SK-N-MC (cell line): ENCODE data around the gene APOE.
A peak's percentile ranks its signal among the peaks of the same experiment; 100 is the strongest.

Source experiments
- DNase-seq: peaks from one replicate; pipeline ENCODE4 v3.0.0-alpha.2; 2011; ENCODE audit warnings: low read depth, low spot score
- H3K27ac ChIP-seq: fragments of 200-600 bp; sonication (generic); 2 replicates; pipeline ENCODE4 v1.5.1; 2016; ENCODE audit warnings: mixed run types
- H3K36me3 ChIP-seq: fragments of 200-600 bp; sonication (generic); 2 replicates; pipeline ENCODE4 v1.6.1; 2017; ENCODE audit warnings: antibody characterized with exemption, low read length, mixed read lengths; ENCODE audit not compliant: insufficient read depth
- H3K4me3 ChIP-seq: fragments of 200-600 bp; sonication (generic); 2 replicates; pipeline ENCODE4 v1.5.1; 2016
- H3K9ac ChIP-seq: fragments of 200-600 bp; sonication (generic); 2 replicates; pipeline ENCODE4 v1.8.0; 2017; ENCODE audit warnings: mixed run types, mixed read lengths; ENCODE audit not compliant: insufficient read length
- H3K9me3 ChIP-seq: fragments of 200-600 bp; sonication (generic); 2 replicates; pipeline ENCODE4 v1.6.1; 2017; ENCODE audit warnings: low read depth, mild to moderate bottlenecking, antibody characterized with exemption, low read length, moderate library complexity, mixed read lengths
- EZH2 ChIP-seq: fragments of 200-600 bp; sonication (generic); IDR thresholded peaks from one replicate; pipeline ENCODE4 v1.6.1; 2017; ENCODE audit warnings: antibody characterized with exemption
- FOXP2 ChIP-seq: optimal IDR thresholded peaks from 2 replicates; pipeline ENCODE3; 2011; ENCODE audit warnings: mild to moderate bottlenecking, moderate library complexity; ENCODE audit not compliant: insufficient read depth; ENCODE audit errors: extremely low read length, control extremely low read depth
- POLR2AphosphoS5 ChIP-seq: IDR thresholded peaks from 2 replicates; pipeline ENCODE4 v1.6.1; 2012; ENCODE audit warnings: mild to moderate bottlenecking, low read depth, low read length, borderline replicate concordance

APOE gene

DNA sequence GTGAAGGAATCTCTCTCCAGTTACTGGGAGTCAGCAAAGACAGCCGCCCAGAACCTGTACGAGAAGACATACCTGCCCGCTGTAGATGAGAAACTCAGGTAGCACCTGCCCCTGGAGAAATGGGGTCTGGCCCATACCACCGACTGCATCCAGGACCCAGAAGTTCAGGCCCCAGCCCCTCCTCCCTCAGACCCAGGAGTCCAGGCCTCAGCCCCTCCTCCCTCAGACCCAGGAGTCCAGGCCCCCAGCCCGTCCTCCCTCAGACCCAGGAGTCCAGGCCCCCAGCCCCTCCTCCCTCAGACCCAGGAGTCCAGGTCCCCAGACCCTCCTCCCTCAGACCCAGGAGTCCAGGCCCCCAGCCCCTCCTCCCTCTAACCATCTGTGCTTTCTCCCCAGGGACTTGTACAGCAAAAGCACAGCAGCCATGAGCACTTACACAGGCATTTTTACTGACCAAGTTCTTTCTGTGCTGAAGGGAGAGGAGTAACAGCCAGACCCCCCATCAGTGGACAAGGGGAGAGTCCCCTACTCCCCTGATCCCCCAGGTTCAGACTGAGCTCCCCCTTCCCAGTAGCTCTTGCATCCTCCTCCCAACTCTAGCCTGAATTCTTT lies 43.3 kb downstream of the APOE start:
- H3K4me3 ChIP-seq = no peak overlapping the region
- no peaks in the 10 kb centered on the region for H3K9me3 ChIP-seq
- H3K9ac ChIP-seq = no peak overlapping the region
- TF ChIP-seq POLR2AphosphoS5 (no peak), FOXP2 (no peak), EZH2 (no peak)
- H3K27ac ChIP-seq = no peak overlapping the region
- DNase-seq = no peak
- H3K36me3 ChIP-seq = no peaks in the 10 kb centered on the region

DNA sequence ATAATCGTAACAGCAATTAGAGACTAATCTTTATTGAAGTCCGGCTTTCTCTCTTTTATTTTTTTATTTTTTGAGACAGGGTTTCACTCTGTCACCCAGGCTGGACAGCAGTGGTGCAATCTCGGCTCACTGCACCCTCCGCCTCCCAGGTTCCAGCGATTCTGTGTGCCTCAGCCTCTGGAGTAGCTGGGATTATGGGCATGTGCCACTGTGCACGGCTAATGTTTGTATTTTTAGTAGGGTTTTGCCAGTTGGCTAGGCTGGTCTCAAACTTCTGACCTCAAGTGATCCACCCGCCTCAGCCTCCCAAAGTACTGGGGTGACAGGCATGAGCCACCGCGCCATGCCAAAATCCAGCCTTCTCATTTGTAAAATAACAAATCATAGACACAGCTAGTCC lies 44.0 kb downstream of the APOE start:
- H3K9ac ChIP-seq = no peak overlapping the region

DNA sequence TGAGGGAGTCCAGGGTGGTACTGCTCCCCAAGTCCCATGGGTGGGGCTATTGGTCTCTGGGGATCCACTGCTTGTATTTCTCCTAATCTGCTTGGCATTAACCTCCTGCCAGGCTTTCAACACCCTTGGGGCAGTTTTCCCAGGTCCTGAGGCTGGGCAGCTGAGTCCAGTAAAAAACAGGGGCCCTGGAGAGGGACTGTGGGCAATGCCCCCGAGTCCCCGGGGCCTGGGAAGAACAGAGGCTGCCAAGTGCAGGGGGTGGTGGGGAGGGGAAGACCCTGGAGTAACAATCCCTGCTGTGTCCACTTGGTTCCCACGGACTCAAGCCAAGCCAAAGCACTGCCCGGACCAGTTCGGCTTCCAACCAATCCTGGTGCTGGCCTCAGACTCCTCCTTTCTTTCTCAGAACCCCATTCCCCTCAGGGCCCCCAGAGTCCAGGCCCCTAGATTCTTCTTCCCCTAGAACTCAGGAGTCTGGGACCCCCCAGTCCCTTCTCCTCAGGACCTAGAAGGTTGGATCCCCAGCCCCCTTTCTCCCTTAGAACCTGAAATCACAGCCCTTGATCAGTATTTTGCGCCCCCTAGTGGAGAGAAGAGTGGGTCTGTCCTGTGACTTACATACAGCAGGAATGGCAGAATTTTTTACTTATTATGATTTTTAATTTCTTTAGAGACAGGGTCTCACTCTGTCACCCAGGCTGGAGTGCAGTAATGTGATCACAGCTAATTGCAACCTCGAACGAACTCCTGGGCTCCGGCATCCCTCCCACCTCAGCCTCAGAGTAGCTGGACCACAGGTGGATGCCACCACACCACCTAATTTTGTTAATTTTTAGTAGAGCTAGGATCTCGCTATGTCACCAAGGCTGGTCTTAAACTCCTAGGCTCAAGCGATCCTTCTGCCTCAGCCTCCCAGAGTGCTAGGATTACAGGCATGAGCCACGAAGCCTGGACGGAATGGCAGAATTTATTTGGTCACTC lies 45.9 kb downstream of the APOE start:
- Histone ChIP-seq H3K4me3 (no peak overlapping the region), H3K9me3 (no peaks in the 10 kb centered on the region), H3K9ac (peak overlapping the region; percentile 33), H3K36me3 (no peaks in the 10 kb centered on the region), H3K27ac (no peak overlapping the region; the same call in 1 of the 2 replicates)
- peak; percentile 68 for DNase-seq
- TF ChIP-seq FOXP2 = no peak
- TF ChIP-seq EZH2 = no peak
- no peak for TF ChIP-seq POLR2AphosphoS5

More for the DNA sequence above, 44.0 kb downstream of the APOE start:
- Histone ChIP-seq H3K9me3 (no peaks in the 10 kb centered on the region), H3K27ac (no peak overlapping the region), H3K4me3 (no peak overlapping the region), H3K36me3 (no peaks in the 10 kb centered on the region)
- DNase-seq = no peak
- TF ChIP-seq FOXP2 = no peak
- TF ChIP-seq EZH2 = no peak
- no peak for TF ChIP-seq POLR2AphosphoS5

DNA sequence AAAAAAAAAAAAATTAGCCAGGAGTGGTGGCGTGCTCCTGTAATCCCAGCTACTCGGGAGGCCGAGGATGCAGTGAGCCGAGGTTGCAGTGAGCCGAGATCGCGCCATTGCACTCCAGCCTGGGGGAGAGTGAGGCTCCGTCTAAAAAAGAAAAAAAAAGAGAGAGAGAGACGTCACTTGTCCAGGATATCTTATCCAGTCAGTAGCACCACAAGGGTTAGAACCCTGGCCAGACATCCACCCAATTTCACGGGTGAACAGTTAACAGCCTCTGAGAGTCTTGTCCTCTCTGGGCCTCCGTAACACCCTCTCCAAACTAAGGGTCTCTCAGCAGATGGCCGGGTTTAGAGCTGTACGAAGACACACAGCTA lies 48.7 kb downstream of the APOE start:
- H3K9me3 ChIP-seq = no peaks in the 10 kb centered on the region
- peak overlapping the region; percentile 97; the same call in 1 of the 2 replicates for H3K27ac ChIP-seq
- TF ChIP-seq POLR2AphosphoS5 (no peak), EZH2 (no peak), FOXP2 (no peak)

DNA sequence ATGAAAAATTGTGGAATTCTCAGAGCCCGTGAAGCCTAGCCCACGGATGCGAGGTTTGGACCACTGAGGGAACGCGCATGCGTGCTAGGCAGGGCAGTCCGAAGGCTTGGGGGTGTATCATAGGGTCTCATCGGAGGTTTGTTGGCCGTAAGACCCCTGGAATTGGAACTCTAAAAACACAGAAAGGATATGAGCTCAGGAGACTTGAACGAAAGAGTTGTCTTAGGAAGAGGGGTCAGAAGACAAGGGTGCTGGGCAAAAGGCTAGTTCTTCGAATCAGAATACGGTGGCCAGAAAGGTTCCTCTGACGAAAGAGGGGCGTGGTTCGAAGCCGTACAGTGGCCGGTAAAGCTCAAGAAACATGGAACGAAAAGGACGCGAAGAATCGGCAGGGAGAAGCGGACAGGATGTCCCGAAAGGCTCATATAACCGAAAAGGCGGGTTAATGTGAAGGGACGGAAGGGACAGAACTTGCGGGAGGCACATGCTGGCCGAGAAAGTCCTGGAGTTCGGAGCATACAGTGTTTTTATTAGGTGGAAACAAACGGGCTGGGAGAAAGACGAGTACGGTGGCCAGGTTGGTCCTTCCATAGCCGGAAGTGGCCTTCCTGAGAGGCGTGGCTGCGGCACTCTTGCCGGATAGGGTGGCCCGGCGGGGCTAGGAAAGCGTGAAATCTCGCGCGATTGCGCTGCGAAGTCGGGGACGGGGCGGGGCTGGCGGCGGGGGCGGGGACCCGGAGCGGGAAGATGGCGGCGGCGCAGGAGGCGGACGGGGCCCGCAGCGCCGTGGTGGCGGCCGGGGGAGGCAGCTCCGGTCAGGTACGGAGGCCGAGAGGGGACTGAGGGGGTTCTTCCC lies 49.3 kb downstream of the APOE start, which contains the start of gene CLPTM1:
CLPTM1 (plus strand) TSS at position 732 of the 856 bp plus-strand sequence; CDS start at position 748, 16 bp downstream.
- H3K9me3 ChIP-seq = no peaks in the 10 kb centered on the region
- peak within 1 kb of the TSS; percentile 81 for H3K4me3 ChIP-seq
- peak; percentile 89 for DNase-seq
- H3K36me3 ChIP-seq = no peaks in the 10 kb centered on the region; the same call in 1 of the 2 replicates
- TF ChIP-seq POLR2AphosphoS5 (peak; percentile 93), EZH2 (no peak), FOXP2 (no peak)
- H3K27ac ChIP-seq = peak within 1 kb of the TSS; percentile 97
- peak within 1 kb of the TSS; percentile 98 for H3K9ac ChIP-seq

More for the DNA sequence above, 48.7 kb downstream of the APOE start:
- peak overlapping the region; percentile 81 for H3K4me3 ChIP-seq
- peak overlapping the region; percentile 98 for H3K9ac ChIP-seq
- H3K36me3 ChIP-seq = no peaks in the 10 kb centered on the region
- peak; percentile 3 for DNase-seq

DNA sequence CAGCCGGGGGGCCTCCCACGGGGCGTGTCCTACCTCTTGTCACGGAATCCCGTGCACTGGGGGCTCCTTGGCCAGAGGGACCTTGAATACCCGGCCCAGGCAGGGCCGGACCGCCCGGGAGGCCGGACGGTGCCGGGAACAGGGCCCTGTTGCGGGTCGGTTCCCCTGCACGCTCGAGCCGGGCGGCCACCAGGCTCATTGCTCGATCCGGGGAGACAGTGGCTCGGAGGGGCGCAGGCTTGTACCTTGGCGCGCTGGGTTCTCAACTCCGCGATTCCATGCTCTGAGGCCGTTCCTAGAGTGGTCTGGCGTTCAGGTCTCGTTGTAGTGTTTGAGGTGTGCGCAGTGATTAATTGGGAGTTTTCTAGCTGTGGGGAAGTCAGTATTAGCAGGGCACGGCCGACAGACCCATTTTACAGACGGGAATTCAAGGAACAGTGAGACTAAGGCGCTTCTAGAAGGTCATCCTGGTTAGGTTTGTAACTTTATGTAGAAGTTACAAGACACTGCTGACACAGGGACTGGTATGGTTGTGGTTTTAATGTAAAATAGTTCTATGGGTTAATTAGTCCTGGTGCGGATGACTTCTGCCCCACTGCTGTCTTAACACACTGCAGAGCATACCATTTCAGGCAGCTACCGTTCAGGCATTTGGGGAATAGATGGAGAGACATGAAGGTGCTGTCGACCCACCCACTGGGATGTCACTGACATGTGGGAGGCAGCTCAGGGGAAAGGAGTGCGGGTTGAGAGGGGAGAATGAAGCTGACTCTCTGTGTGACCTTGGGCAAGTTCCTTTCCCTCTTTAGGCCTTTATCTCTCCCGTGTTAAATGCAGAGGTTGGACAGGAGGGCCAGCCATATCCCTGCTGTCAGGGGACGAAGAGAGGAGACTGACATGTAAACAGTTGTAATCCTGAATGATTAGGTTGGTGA lies 50.2 kb downstream of the APOE start:
- H3K27ac ChIP-seq = no peak overlapping the region
- H3K4me3 ChIP-seq = peak overlapping the region; percentile 81
- peaks cover 4% of the 10 kb centered on the region; the same call in 1 of the 2 replicates for H3K36me3 ChIP-seq
- peak overlapping the region; percentile 98 for H3K9ac ChIP-seq
- no peak for DNase-seq
- H3K9me3 ChIP-seq = no peaks in the 10 kb centered on the region
- no peak for TF ChIP-seq POLR2AphosphoS5
- TF ChIP-seq FOXP2 = no peak
- no peak for TF ChIP-seq EZH2

DNA sequence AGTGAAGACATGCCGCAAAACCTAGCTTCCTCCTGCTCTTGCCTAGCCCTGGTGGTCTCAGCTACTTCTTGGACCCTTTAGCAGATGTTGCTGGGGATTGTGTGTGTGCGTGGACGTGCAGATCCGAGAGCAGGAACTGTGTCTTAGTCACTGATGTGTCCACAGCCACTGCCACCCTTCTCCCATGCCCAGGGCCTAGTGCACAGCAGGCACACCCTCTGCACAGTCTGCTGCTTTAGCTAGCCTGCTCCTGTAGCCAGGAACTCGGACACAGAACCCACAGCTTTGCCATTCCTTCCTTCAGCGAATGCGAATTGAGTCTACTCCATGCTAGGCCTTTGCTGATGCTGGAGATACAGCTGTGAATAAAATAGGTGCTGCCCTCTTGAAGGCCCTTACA lies 51.9 kb downstream of the APOE start:
- no peak for TF ChIP-seq POLR2AphosphoS5
- no peak for TF ChIP-seq FOXP2
- no peak for TF ChIP-seq EZH2
- no peak overlapping the region for H3K27ac ChIP-seq
- no peak for DNase-seq
- no peak overlapping the region for H3K4me3 ChIP-seq
- H3K9ac ChIP-seq = peak overlapping the region; percentile 98
- no peaks in the 10 kb centered on the region for H3K9me3 ChIP-seq
- peaks cover 14% of the 10 kb centered on the region; the same call in 1 of the 2 replicates for H3K36me3 ChIP-seq
